GM21576 (cell line): ENCODE data around the gene CCL7.

Experiments
- ATAC-seq: cut with Tn5 transposase; IDR thresholded peaks from one replicate; pipeline ENCODE4 v1.9.1; 2021; ENCODE audit warnings: mild to moderate bottlenecking, moderate library complexity; ENCODE audit not compliant: unreplicated experiment

CCL7 gene

GRCh38 chr17:34285286-34285792, 15.3 kb downstream of the CCL7 start, which contains the start of gene CCL11:
Gene CCL11, plus strand, starts transcription at chr17:34285742. Its CDS starts 67 bp downstream, at chr17:34285809.
- ATAC-seq: no peak

DNA sequence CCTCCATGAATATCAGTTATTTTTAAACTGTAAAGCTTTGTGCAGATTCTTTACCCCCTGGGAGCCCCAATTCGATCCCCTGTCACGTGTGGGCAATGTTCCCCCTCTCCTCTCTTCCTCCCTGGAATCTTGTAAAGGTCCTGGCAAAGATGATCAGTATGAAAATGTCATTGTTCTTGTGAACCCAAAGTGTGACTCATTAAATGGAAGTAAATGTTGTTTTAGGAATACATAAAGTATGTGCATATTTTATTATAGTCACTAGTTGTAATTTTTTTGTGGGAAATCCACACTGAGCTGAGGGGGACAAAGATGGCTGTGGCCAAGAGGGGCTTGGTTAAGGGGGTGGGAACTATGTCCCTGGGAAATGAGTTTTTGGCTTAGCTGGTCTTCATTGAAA, 17.9 kb downstream of the CCL7 start:
- no peak for ATAC-seq

DNA sequence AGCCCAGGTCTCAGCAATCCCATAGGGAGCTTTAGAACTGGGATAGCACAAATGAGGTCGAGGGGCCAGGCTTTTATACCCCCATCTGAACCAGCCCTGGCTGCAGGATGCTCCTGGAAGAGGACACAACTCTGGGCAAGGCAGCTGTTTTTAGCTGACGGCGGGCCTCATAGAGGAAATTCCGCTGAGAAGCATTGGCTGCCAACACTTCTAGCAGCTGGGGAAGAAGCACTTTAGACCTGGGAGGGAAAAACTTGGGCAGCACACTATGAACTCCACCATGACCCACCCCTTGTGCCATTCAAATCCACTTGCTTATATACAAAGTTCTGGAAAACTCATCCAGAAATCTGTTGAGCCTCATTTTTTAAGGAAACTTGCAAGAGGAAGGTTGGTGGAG, 20.6 kb downstream of the CCL7 start:
- no peak for ATAC-seq

DNA sequence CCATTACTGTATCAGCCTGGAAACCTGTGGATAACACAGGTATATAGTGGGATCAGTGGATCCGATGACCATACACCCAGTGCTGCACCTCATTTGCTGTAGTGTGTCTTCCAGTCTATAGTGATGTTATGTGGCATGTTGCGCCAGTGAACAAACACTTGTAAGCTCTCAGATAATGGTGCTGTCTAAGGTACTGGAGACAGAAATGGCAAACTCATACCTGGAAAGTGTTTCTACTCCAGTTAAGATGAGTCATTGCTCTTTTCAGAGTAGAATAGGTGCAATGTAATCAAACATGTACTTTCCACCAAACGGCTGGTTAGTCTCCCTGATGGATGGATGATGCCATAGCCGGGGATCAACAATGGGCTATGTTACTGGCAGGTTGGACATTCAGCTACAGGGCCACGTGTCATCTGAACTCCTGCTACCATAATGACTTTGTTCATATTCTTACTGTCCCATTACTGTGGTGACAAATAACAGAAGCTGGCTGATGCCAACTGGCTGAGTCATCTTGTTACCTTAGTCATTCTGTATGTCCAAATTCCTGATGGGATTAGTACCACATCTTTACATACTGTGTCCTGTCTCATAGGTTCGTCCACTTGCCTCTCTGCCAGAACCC, 21.8 kb downstream of the CCL7 start:
- no peak for ATAC-seq

GRCh38 chr17:34299027-34299426, 29.0 kb downstream of the CCL7 start:
- no peak for ATAC-seq

- no peak for ATAC-seq
Measured at GRCh38 chr17:34299956-34300577, 30.0 kb downstream of the CCL7 start.

DNA sequence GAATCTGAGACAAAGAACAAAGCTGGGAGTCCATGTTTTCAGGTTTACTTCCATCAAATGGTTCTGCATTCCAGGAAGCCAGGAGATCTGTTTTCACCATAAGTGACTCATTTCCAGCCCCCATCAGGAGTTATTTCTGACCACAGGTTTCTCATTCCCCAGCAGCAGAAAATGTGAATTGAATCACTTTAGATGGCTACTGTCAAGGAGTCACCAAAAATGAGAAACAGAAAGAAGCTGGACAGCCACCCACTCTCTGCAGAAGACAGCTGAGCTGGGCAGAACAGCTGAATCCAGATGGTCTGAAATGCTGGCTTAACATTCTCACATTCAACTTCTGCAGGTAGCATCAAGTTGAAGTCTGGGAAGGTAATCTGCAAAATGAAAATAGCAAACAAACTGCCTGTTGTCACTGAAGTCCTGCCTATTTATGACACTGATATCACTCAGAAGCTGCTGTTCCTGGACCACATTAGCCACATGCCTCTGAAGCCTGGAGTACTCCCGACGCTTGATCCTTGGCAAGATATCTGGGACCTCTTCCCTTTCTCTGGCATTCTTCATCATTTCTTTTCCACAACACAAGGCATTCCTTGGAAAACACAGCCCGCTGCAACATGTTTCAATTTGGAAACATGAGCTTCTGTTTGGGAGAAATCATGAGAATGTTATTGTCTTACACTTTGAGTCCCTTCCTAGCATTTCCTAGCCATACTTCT, 30.8 kb downstream of the CCL7 start:
- no peak for ATAC-seq

- no peak for ATAC-seq
Measured at GRCh38 chr17:34301986-34302385, 32.0 kb downstream of the CCL7 start.

- ATAC-seq: no peak
Measured at GRCh38 chr17:34302636-34303035, 32.6 kb downstream of the CCL7 start.

DNA sequence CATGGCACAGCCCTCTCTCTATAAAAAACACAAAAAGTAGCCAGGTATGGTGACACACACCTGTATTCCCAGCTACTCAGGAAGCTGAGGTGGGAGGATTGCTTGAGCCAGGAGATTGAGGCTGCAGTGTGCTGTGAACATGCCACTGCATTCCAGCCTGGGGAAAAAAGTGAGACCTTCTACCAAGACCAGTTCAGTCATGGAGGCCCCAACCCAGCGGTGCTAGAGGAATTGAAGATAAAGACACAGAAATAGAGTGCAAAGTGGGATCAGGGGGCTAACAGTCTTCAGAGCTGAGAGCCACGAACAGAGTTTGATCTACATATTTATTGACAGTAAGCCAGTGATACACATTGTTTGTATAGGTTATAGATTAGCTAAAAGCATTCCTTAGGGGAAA, 33.6 kb downstream of the CCL7 start:
- ATAC-seq: no peak

GRCh38 chr17:34305061-34305460, 35.0 kb downstream of the CCL7 start:
- no peak for ATAC-seq

- no peak for ATAC-seq
Measured at GRCh38 chr17:34305606-34306005, 35.6 kb downstream of the CCL7 start.

- no peak for ATAC-seq
Measured at GRCh38 chr17:34306466-34306865, 36.4 kb downstream of the CCL7 start.

DNA sequence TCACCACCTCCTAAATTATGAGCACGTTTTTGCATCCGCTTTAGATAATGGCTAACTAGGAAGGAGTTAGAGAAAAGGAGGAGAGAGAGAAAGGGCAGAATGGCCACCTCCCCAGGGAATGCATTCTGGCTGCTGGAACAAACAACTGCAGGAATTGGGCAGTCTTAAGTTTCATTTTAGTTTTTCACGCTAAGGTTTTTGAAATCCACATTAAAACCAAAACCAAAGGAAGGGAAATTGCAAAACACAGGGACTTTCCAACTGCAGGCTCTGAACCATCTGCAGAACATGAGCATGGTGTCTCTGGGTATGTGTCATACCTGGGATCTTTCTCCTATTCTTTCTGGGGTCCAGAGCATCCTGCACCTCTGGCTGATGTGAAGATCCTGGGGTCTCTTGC, 37.1 kb downstream of the CCL7 start:
- no peak for ATAC-seq

GRCh38 chr17:34308371-34308770, 38.4 kb downstream of the CCL7 start:
- ATAC-seq: no peak

GRCh38 chr17:34311291-34311690, 41.3 kb downstream of the CCL7 start:
- no peak for ATAC-seq

GRCh38 chr17:34312080-34312479, 42.1 kb downstream of the CCL7 start:
- no peak for ATAC-seq

GRCh38 chr17:34313164-34313563, 43.1 kb downstream of the CCL7 start:
- no peak for ATAC-seq

DNA sequence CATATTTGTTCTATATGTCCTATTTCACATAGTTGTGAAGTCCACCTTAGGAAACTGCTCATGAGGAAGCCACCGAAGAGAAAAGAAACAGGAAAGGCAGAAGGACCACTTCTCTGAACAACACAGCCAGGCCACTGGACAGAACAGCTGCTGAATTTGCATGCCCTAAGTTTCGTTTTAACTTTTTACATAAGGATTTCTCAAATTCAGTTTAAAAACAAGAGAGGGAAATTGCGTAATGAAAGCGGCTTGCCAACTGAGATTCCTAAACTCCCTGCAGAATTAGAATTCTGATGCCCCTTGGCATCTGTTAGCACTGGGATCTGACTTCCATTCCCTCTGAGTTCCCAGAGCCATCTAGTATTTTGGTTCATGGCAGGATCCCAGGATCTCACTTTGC, 44.3 kb downstream of the CCL7 start:
- ATAC-seq: no peak

GRCh38 chr17:34318474-34318873, 48.5 kb downstream of the CCL7 start:
- ATAC-seq: no peak

DNA sequence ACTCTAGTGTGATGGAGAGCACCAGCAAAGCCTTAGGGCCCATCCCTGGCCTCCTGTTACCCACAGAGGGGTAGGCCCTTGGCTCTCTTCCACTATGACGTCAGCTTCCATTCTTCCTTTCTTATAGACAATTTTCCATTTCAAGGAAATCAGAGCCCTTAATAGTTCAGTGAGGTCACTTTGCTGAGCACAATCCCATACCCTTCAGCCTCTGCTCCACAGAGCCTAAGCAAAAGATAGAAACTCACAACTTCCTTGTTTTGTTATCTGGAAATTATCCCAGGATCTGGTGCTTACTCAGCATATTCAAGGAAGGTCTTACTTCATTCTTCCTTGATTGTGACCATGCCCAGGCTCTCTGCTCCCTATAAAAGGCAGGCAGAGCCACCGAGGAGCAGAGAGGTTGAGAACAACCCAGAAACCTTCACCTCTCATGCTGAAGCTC, 49.0 kb downstream of the CCL7 start, which contains the start of gene CCL8:
Gene CCL8 (plus strand): TSS at position 397 of the 445 bp plus-strand sequence. CDS start 67 bp downstream, outside the sequence.
- no peak for ATAC-seq
